CMK (cell line): ENCODE measurements around the gene ETV4.
A peak's percentile ranks its signal among the peaks of the same experiment; 100 is the strongest.

Experiments
- DNase-seq: peaks from one replicate; pipeline ENCODE4 v3.0.0-alpha.2; 2010; ENCODE audit warnings: low read depth

ETV4 gene

DNA sequence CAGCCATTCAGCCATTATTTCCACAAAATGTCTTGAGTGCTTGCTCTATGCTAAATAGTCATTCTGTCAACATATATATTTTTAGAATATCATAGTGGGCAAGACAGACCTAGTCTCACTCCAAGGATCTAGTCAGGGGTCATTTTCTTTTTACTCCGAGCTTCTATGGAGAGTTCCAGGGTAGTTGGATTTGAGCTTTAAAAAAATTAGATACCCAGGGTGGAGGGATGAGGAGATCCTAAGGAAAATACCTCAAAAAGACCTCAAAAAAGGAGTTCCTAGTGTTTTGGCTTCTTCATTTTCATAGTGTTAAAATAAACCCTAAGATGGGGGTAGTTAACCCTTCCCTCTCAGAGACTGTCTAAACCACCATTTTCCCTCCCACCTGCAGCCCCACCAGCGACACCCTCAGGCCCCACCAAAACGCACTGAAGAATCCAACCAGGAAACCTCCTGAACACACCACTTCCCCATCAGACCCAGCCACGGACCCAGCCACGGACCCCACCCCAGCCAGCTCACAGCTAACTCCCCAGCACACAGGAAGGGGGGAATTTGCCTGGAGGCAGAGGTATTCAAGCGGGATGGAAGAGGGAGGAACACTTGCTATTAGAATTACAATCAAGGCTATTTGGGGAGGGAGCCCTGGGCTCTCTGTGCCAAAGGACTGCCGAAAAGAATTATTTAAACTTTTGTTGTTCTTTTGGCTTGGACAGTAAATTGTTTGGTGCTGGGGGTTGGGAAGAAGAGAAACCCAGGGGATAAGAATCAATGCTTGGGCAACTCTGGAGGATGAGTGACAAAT lies 2.2 kb downstream of the ETV4 start:
- DNase-seq, result no peak

GRCh38 chr17:43543300-43543699 lies 2.8 kb downstream of the ETV4 start:
- no peak for DNase-seq

DNA sequence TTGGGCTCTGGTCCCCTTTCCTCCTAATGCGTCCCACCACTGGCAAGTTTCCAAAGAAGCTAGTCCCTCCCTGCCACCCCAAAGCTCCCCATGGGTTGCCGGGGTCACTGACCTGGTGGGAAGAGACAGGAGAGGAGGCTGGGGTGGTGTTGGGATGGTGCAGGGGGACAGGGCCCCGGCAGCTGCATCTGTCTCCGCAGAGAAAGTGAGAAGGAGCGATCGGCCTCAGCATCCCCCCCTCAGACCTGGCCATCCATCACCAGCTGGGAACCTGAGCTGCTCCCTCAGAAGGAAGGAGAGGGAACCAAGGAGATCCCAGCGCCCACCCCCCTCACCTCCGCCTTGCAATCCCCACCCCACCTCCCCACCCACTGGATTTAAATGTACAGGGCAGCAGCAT lies 3.3 kb downstream of the ETV4 start:
- no peak for DNase-seq

DNA sequence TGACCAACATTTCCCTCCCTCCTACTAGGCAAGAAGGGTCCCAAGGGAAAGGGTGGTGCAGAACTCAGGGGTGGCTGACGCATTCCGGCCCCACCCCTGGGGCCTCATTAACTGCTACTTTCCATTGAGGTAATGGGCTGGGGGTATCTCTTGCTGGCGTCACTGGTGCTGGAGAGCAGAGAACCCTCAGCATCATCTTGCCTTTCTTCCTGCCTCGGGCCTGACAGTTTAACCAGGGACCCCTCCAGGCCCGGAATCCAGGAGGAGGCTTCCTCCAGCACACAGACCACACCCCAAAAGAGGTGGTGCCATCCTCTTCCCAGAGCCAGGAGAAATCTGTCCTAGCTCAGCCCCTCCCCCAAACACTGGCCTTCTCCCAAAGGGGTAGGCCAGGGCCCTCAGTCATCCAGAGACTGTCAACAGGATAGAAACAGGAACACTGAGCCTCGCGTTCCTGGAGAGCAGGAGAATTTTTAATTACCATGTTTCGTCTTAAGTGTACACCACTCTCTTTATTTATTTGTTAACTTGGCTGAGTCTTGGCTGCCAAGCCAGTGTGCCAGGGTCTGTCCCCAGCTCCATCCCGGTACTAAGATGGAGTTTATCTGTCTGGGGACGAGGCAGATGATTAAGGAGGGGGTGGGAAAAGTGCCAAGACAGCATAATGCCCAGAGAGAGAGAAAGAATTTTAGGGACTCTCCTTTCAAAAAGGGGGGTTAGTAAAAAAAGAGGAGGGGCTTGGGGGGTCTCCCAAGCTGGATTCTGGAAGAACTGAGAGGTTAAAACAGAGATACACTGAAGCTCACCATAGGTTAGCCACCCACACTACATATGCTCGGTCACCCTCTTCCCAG lies 5.1 kb downstream of the ETV4 start:
- DNase-seq, result no peak

DNA sequence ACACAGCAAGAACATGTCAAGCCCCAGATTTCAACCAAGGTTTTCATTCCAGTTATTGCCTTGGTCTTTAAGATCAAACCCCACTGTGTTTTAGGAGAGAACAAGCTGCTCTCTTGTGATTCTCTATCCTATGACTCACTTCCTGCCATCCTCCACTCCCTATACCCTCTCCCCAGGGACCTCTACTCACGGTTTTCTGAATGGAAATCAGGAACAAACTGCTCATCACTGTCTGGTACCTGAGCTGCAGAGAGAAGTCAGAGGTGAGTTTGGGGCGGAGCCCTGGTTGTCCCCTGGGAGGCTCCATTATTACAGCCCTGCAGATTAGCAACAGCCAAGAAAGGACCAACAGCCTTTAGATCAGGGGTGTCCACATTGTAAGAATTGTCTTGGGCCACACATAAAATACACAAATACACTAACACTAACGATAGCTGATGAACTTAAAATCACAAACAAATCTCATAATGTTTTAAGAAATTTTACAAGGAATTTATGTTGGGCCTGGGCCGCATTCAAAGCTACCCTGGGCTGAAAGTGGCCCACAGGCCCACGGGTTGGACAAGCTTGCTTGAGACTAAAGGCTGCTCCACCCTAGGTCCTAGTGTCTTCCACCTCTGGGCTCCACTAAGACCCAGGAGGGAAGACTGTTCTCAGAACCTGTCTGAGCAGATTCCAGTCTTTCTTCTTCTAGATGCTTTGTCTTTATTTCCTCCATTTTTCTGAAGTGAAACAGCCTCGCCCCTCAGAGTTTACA lies 9.7 kb downstream of the ETV4 start:
- no peak for DNase-seq

GRCh38 chr17:43534909-43535308 lies 11.2 kb downstream of the ETV4 start:
- DNase-seq, result no peak

GRCh38 chr17:43533699-43534098 lies 12.4 kb downstream of the ETV4 start:
- no peak for DNase-seq

GRCh38 chr17:43532581-43532980 lies 13.6 kb downstream of the ETV4 start:
- DNase-seq, result no peak

DNA sequence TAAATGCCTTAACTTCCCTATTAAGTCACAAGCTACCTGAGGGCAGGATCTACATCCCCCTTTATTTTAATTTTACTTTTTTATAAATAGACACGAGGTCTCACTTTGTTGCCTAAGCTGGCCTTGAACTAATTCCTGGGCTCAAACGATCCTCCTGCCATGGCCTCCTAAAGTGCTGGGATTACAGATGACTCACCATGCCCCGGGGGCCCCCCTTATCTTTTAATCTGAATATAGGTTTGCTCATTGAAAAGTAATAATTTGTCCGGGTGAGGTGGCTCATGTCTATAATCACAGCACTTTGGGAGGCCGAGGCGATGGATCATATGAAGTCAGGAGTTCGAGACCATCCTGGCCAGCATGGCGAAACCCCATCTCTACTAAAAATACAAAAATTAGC lies 14.2 kb downstream of the ETV4 start:
- no peak for DNase-seq

DNA sequence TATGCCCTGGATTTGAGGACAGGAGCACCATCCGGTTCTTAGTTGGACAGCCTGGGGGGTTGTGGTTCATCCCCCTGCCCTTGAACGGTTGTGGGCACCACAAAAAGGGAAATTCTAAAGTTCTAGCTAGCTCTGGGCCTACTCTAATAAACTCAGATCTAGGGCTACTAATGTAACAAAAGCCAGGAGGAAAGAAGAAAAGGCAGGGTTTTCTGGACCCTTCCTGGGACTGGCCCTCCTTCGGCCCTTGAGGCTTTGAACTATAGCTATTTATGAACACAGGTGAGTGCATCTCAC lies 15.1 kb downstream of the ETV4 start:
- DNase-seq, result no peak

- peak; percentile 57 for DNase-seq
Observed at GRCh38 chr17:43530288-43531081, 15.7 kb downstream of the ETV4 start.

- DNase-seq, result no peak
Observed at GRCh38 chr17:43529947-43530287, 16.2 kb downstream of the ETV4 start.

GRCh38 chr17:43528988-43529814 lies 16.9 kb downstream of the ETV4 start:
- no peak for DNase-seq

GRCh38 chr17:43528319-43528987 lies 17.7 kb downstream of the ETV4 start:
- no peak for DNase-seq

- no peak for DNase-seq
Observed at GRCh38 chr17:43526886-43527648, 19.1 kb downstream of the ETV4 start.

DNA sequence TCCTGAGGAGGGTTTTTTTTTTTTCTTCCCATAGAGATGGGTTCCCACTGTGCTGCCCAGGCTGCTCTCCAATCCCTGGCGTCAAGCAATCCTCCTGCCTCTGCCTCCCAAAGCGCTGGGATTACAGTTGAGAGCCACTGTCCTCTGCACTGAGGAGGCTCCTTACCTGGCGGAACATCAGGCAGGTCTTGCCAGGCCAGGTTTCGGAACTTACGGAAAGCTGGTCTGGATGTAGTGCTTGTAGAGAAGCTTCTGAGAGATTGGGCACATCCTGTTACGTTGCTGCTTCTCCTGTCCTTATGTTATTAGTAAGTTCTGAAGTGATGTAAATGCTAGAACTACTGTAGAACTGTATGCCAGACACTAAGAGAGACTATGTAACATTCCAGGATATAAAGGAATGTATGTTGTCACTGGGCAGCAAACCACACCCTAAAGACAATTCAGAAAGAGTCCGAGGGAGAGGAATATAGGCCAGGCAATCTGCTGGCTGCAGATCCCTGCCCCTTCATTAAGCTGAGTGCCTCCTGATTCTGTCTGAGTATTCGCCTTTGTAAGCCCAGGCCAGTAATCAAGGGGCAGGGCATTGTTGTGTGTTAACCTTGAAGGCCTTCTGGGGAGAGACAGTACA lies 21.1 kb downstream of the ETV4 start:
- no peak for DNase-seq

- no peak for DNase-seq
Observed at GRCh38 chr17:43521389-43521788, 24.8 kb downstream of the ETV4 start.

DNA sequence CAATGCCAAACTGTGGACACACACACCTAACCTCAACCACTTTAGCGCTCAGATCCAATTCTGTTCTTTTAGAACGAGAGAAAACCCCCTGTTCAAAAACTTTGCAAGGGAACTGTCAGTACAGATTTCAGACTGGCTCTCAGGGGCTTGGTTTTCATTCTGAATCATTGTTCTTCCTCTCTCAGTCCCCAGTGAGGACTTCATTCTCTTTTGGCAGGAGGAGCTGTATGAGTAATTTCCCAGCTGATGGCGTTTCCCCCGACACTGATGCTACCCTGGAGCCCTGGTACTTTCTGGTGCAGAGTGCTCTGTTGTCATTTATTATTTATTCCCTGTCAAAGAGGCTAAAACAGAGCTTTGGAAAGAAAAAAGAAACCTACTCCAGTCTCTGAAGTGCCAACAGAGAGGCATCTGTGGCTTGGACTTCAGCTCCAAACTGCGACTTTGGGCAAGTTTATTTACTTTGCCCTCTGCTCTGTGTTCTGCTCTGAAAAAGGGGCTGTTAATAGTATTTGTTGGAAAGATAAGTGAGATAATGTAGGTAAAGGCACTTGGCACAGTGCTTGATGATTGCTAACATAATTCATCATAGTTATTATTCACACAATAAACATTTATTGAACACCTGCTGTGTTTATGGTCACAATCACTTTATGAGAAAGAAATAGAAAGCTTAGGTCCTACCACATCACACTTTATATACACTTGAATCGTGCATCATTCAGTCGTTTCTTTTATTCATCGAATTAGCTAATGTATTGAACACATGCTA lies 28.3 kb downstream of the ETV4 start:
- DNase-seq, result no peak

DNA sequence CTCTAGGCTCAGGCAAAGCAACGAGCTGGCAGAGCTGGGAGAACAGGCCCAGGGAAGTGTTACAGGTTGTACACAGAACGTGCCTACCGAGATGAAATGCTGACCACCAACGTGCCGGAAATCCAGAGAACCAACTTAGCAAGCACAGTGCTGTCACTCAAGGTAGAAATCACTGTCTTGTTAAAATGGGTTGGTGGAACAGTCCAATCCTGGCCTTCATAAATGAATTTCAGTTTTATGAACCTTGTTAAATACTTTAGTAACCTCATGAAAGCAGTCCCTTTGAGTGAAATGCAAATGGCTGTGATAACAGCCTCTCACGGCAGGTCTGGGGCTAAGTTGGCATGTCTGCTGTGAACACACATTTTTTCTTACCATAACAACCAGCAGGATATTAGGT lies 29.0 kb downstream of the ETV4 start:
- DNase-seq, result no peak
